ENCODE measurements around the gene P2RX7.

- TF ChIP-seq CTCF (IDR thresholded peaks at IDR 0.05; ENCODE audit: insufficient read depth, low read length, poor library complexity, severe bottlenecking) (no peak), EZH2phosphoT487 (conservative IDR thresholded peaks at IDR 0.05; ENCODE audit: low read length) (no peak)
These were observed 83.4 kb downstream of the P2RX7 start for GRCh38 chr12:121216102-121216501.
